GM18517 (cell line): ENCODE measurements around the gene ABHD17B.
"Not testable (repeated sequence)": the region's sequence is repeated elsewhere in the genome, so short reads cannot be mapped to it uniquely, and the experiment has no call there.

ENCODE experiments used
- ATAC-seq: cut with Tn5 transposase; IDR thresholded peaks from one replicate; pipeline ENCODE4 v1.9.1; 2021; ENCODE audit warnings: mild to moderate bottlenecking, moderate library complexity; ENCODE audit not compliant: unreplicated experiment

ABHD17B gene

DNA sequence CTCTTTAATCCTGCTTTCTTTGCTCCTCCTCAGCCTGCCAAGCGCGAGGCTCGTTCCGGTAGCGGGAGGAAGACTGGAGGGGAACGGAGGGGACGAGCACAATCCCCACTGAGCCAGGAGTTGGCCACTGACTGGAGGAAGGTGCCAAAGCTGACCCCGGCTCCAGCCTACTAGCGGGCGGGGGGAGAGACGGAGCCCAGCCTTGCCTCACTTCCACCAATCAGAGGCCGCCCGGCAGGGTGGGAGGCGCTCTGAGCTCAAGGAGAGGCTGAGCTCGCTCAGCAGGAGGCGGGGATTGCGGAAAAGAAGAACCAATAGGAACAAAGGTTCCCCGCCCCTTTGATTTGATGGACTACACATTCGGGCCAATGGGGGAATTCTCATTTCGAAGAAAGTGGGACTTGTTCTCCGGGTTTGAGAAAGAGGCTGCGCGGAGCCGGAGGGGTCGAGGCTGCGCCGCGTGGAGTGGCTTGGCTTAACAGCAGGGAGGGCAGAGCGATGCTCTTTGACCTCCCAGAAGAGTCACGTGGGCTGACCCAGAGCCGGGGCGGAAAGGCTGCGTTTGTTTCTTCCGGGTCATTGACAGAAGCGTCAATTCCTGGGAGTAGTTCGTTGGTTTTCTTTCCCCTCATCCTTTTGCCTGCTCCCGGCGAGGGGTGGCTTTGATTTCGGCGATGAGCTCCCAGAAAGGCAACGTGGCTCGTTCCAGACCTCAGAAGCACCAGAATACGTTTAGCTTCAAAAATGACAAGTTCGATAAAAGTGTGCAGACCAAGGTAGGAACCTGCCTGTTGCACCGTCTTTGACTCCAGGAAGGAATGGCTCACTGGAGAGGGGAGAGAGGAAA lies at the start of gene ABHD17B, which contains the start of gene C9orf85:
Gene ABHD17B, minus strand, starts transcription at position 133 of the 847 bp plus-strand sequence. CDS start 36,113 bp downstream, outside the sequence.
Gene C9orf85, plus strand, starts transcription at position 579 of the 847 bp plus-strand sequence. Its CDS starts 96 bp downstream, at position 675.
- ATAC-seq = peak; percentile 97

DNA sequence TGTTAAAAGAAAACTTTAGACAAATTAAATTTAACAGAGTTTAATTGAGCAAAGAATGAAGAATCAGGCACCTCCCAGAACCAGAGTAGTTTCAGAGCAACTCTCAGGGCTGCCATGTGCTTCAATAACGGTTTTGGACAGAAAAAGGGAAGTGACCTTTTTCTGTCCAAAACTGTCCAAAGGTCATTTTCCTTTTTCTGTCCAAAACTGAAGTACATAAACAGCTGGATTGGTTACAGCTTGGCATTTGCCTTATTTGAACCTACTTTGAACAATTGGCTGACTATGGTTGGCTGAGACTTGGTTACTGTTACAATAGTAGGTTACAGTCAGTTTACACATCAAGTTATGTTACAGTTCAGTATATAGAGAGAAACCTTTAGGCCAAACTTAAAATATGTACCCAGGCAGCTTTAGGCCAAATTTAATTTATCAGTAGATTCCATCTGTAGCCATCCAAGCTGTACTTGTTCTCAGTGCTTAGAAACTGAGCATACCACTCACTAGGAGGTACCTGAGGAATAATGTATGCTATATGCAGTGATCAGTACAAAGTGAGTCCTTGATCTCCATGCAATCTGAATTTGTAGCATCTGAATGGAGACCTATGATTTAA lies 44.4 kb upstream of the ABHD17B start:
- ATAC-seq = peak; percentile 58

DNA sequence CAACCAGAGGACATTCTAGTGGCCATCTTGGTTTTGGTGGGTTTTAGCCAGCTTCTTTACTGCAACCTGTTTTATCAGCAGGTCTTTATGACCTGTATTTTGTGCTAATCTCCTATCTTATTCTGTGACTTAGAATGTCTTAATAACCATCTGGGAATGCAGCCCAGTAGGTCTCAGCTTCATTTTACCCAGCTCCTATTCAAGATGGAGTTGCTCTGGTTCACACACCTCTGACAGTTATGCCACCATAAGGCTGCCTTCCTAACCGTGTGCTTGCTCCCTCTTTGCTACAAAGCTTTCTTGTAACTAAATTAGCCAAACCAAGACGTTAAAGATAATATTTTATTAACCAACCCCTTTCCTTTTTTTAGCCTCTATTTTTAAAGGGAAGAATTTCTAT lies 43.7 kb upstream of the ABHD17B start:
- ATAC-seq = not testable (repeated sequence)

DNA sequence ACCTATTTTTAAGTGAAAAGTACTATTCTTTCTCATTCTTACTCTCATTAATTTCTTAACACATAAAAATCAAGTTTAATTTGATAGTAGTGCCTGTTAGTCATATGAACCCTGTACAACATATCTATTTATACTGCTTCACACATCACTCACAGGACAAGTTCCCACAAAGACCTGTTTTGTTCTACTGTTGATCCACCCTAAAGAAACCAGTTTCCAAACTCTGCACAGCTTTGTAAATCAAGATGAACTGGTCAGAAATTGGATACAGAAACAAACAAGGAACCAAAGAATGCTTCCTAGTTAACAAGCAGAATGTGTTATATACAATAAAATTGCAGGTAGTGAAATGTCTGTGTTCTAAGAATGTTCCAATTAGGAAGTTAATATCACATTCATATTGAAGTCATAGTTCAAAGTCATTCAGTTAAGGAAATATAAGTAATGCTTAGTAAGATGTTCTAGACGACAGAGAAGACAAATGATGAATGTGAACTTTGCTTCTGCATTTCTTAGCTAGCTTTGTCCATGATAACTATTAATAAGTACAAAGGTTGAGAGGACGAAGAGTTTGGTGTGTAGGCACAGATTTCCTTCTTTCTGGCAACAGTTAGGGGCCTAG lies 33.9 kb upstream of the ABHD17B start:
- no peak for ATAC-seq

DNA sequence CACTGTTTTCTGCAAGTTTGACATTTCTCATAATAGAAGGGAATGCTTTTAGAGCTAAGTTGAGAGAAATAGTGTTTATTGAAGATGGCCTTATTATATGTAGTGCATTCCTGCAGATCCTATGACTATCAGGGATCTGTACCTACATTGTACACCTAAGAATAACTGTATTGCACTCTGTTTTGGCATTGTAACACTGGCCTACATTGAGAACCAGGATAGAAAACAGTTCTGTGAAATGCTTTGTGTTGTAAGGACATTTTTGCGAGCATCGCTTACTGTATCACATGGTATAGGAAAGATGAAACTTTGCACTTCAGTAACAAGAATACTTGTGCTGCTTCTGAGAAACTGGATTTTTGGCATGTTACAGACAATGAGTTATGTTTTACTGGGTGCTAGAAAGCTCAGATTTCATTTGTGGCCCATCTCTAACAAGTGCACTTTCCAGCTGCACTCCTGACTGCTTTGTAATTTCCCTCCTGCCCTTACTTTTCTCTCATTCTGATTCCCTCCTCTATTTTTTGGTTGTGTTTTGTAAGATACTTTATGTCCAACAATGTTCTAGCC lies 31.1 kb upstream of the ABHD17B start:
- no peak for ATAC-seq

DNA sequence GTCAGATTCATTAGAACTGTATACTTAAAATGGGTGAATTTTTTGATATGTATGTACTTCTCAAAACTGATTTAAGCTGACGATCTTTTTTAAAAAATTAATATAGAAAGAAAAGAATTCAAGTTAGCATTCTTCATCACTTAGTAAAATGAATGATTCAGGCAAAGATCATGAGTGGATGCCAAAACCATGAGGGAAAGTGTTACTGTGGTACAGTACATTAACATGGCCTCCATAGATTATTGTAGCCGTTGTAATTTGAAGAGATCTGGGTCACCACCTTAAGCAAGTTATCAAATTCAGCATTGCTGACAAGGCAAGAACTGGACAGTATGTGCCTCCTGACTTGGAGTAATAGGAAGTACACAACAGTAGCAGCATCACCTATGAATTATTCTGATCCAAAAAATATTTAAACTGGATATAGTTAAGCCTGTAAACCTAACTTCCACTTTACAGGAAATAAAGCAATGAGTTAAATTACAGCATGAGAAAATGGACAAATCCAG lies 30.1 kb upstream of the ABHD17B start:
- no peak for ATAC-seq

DNA sequence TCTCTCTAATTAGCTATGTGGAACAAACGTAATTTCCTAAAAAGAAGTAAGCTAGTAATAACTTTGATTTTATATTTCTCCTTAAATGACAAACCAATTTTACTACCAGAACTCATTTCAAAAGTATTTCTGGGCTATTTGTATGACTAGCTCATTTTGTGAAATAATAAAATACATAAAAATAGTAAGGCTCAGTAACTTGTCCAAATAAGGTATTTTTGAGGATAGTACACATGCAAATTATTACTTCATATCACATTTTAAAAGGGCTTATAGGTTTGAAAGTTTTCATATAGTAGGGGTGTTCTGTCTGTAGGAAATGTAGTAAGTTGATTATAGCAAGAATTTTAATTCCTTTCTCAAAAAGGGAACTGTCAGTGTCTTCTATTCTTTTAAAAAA lies 26.9 kb upstream of the ABHD17B start:
- no peak for ATAC-seq

DNA sequence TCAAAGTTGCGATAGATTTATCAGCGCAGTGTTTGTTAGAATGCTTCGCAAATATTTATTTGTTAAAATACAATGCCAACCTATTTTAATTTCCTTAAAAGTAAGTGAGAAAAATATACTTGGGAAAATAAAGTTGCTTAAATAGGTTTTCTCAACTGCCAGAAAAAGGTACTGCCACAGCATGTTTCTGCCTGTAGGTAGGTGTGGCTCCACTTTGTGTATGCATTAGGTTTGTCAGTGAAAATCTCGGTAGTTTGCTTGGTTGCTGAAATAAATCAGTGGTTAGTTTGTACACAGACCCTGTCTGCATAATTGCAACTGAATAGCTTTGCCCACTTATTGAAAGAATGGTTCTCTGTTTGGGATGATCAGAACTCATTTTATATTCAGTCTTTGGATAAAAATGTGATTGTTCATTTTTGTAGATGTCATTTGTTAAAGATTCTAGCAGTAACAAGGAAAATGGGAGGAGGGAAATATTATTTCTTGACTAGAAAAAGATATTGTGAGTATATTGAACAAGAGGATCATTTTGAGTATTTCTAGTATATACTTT lies 26.2 kb upstream of the ABHD17B start:
- ATAC-seq = no peak

DNA sequence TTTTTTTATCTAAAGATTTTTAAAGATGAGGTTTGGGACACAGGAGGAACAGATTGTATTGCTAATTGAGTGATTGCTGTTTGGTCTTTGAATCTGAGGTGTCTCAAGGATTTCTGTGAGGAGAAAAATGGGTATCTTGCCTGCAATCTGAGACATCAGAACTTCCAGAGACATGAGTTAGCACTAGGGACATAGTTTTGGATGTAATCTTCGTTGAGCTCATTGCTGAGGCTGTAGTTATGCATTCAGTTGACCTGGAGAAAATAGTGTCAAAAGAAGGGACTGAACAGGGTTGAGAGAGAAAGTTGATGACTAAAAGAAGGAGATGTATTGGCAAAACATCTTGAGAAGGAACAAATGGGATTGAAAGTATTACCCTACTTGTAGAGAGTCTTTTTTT lies 25.1 kb upstream of the ABHD17B start:
- no peak for ATAC-seq

DNA sequence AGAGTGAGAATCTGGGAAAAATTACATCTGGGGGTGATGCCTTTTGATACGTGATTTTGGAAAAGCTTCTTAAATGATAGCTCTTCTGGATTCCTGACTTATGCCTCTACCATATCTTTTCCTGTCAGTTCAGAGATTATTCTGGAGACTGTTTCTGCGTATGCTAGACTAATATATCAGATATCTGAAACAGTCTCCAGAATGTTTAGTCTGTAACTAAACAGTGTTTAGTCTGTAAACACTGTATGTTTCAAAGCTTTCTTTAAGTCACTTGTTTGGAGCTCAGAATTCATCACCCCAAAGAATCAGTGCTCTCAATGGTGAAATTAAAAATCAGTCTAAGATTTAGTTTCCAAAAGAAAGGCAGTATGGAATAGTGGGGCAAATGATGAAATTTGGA lies 20.2 kb upstream of the ABHD17B start:
- no peak for ATAC-seq

DNA sequence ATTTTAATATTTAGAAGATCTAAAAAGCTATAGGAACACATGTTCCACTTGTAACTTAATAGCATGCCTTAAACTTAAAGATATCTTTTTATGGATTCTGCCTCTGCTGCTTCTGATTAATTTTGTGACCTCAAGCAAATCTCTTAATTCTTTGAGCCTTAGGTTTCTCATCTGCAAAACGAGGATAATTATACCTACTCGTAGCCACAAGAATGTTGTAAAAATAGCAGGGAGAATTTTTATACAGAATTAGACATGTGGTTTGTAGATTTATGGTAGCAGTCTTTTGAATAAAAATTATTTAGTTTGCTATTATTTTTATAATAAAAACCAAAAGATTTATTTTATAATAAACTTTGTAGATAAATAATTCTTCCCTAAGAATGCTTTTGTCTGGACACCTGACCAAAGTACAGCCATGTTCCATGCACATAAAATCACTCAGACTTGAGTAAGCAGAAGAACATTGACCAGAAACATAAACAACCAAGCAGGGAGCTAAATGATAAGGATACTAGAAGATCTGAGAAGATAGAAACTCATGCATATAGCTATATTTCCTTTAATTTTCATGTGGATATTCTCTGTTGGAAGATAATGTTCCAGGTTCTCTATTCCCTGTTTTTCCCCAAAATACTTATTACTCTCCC lies 18.9 kb upstream of the ABHD17B start:
- ATAC-seq = no peak

DNA sequence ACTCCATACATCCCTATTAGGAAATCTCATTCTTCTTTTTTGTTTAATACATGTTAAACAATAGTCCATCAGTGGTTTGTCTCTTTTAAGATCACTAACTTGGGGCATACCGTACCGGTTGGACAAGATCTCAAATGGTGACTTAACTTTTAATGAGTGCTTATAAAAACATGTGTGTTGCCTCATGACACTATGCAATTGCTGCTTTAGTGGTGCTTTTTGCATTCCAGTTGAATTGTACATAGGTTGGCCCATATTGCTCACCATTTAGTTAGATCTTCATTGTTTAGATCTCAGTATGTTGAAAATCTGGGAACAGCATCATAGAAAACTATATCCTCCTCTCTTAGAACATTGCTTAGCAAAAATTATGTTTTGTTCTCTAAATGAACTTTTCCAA lies 18.2 kb upstream of the ABHD17B start:
- no peak for ATAC-seq

DNA sequence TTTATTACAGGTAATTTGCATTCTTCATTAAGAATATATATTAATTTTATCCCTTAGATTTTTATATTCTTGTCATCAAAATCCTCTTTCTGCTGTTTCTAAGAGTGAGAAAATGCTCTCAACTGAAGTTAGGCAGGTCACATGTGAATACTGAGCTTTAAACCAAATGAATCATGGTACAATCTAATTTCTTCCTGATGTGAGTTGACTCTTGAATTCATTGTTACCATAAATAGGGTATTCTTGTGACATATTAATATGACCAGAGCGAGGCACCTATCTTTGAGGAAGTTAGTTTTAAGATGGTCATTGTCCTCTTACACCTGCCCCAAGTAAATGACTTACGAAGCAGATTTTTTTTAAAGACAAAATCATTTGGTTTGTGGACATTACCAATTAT lies 17.8 kb upstream of the ABHD17B start:
- no peak for ATAC-seq

DNA sequence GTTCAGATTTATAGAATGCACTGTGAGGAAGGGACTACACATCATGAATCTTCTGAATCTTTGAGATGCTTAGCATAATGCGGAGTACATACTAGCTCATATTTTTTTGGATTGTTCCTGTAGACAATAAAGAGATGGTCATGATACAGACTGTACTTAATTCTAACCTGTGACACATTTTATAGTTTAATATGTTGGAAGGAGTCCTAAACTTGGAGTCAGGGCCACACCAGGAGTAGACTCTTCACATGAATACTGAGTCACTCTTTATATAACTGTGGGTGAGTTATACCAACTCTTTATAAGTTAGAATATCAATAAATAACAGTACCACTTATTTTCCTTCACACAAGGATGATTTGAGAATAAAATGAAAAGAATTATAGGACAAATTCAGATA lies 17.4 kb upstream of the ABHD17B start:
- ATAC-seq = no peak

DNA sequence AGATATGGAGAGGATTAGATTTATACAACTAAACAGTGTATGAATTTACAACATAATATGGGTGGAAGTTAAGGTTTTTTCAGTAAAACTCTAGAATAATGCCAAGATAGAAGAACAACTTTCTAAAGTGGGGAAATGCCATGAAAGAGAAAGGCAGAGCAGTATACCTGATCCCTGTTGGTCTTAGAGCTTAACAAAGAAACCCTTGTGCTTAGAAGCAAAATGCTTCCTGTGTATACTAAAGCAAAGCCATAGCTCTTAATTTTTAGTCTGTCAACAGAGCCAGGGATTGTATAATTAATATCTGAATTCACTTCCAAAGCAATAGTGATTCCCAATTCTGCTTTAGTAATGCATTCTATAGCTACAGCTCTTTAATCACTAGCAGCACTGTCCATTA lies 14.8 kb upstream of the ABHD17B start:
- no peak for ATAC-seq

DNA sequence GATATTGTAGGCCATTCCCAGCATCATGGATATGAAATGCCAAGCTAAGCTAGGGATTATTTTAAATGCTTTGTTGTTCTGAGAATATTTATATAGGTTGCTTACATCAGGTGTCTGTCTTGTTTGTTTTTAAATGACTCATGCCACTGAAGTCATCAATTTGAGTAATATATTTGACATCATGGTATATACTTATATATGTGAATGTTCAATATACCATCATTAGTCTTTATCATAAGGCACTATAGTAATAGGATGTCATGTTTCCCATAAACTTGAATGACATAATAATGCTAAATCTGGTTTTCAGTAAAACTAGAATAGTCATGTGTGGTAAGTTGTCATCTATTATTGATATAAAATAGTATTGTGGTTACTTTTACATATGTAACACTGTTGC lies 13.6 kb upstream of the ABHD17B start:
- ATAC-seq = no peak

DNA sequence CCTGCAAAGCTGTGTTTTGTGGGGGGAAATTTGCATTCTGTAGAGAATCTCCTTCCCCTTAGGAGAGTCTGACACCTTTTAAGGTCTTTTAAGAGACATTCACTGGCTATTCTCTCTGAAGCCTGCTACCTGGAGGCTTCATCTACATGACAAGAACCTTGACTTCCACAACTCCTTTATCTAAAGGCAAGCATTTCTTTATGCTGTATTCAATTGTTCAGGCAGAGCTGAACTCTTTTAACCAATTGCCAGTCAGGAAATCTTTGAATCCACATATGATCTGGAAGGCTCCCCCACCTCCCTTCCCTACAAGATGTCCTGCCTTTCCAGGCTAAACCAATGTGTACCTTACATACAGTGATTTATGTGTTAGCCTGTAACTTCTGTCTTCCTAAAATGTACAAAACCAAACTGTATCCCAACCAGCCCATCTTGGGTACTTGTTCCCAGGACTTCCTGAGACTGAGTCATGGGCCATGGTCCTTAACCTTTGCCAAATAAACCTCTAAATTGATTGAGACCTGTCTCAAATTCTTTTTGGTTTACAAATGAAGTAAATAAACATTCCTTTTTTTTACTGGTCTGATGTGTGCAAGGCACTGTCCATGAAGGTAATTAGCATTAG lies 10.3 kb upstream of the ABHD17B start:
- ATAC-seq = no peak

DNA sequence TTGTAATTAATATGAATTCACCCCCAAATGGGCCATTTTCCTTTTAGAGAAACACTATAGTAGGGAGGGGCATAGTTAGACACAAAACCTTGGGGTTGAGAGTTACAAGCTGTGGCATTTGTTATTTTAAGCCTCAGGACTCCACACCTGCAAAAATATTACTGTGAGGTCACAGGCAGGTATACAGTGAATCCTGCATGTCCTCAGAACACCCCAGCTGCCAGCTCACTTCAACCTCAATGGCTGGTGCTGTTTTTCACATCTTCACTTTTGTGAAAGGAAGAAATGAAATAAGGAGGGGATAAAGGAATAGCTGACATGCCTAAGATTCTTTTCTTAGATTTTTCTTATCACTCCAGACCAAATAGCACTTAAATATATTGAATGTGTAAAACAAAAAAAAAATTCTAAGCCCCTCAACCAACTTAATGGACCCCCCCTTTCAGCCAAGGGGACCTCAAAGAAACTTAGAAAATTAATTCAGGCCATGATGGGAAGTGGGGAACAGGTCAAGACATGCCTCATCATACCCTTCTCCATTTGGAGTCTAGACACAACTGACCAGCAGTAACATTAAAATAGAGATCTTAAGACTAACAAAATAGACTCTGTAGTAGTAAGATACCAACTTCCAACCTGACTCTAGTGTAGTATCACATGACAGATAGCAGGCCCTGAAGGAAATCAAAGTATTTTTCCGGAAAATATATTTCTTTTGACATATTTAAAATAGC lies 9.6 kb upstream of the ABHD17B start:
- ATAC-seq = no peak

DNA sequence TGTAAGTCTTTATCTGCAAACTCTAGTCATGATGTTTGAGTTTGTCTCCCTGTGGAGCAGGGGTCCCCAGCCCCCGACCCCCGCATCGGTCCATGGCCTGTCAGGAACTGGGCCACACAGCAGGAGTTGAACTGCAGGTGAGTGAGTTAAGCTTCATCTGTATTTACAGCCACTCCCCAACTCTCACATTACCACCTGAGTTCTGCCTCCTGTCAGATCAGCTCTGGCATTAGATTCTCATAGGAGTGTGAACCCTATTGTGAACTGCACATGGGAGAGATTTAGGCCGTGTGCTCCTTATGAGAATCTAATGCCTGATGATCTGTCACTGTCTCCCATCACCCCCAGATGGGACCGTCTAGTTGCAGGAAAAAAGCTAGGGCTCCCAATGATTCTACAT lies 7.4 kb upstream of the ABHD17B start:
- no peak for ATAC-seq
